ENCODE data around the gene ACOT9.

- TF ChIP-seq CTCF (conservative IDR thresholded peaks at IDR 0.05; ENCODE audit: low read depth in 2 of 2) (no peak), POLR2AphosphoS5 (IDR thresholded peaks at IDR 0.05; ENCODE audit: low read depth) (no peak), ETS1 (IDR thresholded peaks at IDR 0.05) (no peak), EZH2 (IDR thresholded peaks at IDR 0.05; ENCODE audit: low read depth, unreplicated experiment) (no peak), CREB1 (CRISPR knock-in tag; IDR thresholded peaks at IDR 0.05; ENCODE audit: low read depth) (no peak), REST (IDR thresholded peaks at IDR 0.05; ENCODE audit: unreplicated experiment) (no peak)
These were observed 46.5 kb upstream of the ACOT9 start for GRCh38 chrX:23789386-23790154.
